Caco-2 (cell line): ENCODE results near the gene TELO2. TPM values are rescaled to one million over a fixed set of nuclear protein-coding genes. Genes with fewer than 3 reads are reported as not detected.
A peak's percentile ranks its signal among the peaks of the same experiment; 100 is the strongest.

Experiments
- BruUV-seq: library from RNA; stranded (reverse); fragments of 400-500 nt; replicated peaks from 2 replicates; lab custom pipeline; 2021; lab: Mats Ljungman, UMichigan
- CTCF ChIA-PET: fragments of 300-600 bp; sonication (Branson Sonifier 250); formaldehyde crosslinking; loops from one replicate; lab custom pipeline; 2022; ENCODE audit warnings: antibody characterized with exemption; lab: Charles Lee
- POLR2A ChIA-PET: fragments of 300-600 bp; sonication (Branson Sonifier 250); formaldehyde crosslinking; loops from one replicate; lab custom pipeline; 2022; ENCODE audit warnings: antibody characterized with exemption; lab: Charles Lee
- DNase-seq, 2 experiments: peaks; one replicate each; pipeline versions ENCODE4 v3.0.0 to v3.0.0-alpha.2; 2020 to 2022
- H3K27me3 ChIP-seq: replicated peaks from 2 replicates; pipeline ENCODE4 v1.6.0; 2011; ENCODE audit warnings: low read length; ENCODE audit not compliant: control insufficient read depth, insufficient read depth
- H3K36me3 ChIP-seq: 2 replicates; pipeline ENCODE4 v1.5.1; 2011; ENCODE audit warnings: low read length; ENCODE audit not compliant: control insufficient read depth, insufficient read depth
- H3K4me1 ChIP-seq: fragments of 250-450 bp; sonication (Bioruptor Pico); 2 replicates; pipeline ENCODE4 v1.5.1; 2020; ENCODE audit warnings: mild to moderate bottlenecking
- H3K4me3 ChIP-seq: 2 replicates; pipeline ENCODE4 v1.5.1; 2011; ENCODE audit warnings: low read depth, mild to moderate bottlenecking, control low read depth, low read length
- H3K9me3 ChIP-seq: fragments of 250-450 bp; sonication (Bioruptor Pico); 2 replicates; pipeline ENCODE4 v1.5.1; 2020; ENCODE audit warnings: mild to moderate bottlenecking, moderate library complexity
- H3K27ac Mint-ChIP-seq: one replicate; pipeline ENCODE4 v1.8.0; 2022; ENCODE audit warnings: mixed read lengths; ENCODE audit not compliant: unreplicated experiment
- H3K27me3 Mint-ChIP-seq: one replicate; pipeline ENCODE4 v1.8.0; 2022; ENCODE audit warnings: mixed read lengths; ENCODE audit not compliant: insufficient read depth, unreplicated experiment
- H3K36me3 Mint-ChIP-seq: one replicate; pipeline ENCODE4 v1.8.0; 2022; ENCODE audit warnings: mild to moderate bottlenecking, mixed read lengths; ENCODE audit not compliant: insufficient read depth, unreplicated experiment
- H3K4me1 Mint-ChIP-seq: one replicate; pipeline ENCODE4 v1.8.0; 2022; ENCODE audit warnings: low read depth, mixed read lengths; ENCODE audit not compliant: unreplicated experiment
- H3K4me3 Mint-ChIP-seq: one replicate; pipeline ENCODE4 v1.8.0; 2022; ENCODE audit warnings: mild to moderate bottlenecking, moderate library complexity, mixed read lengths; ENCODE audit not compliant: unreplicated experiment
- H3K9me3 Mint-ChIP-seq: one replicate; pipeline ENCODE4 v1.8.0; 2022; ENCODE audit warnings: mixed read lengths; ENCODE audit not compliant: unreplicated experiment
- intact Hi-C: fragments of 100-400 bp; cut with micrococcal nuclease; formaldehyde crosslinking; loops from one replicate; pipeline ENCODE4 v1.10.0; 2022; ENCODE audit not compliant: unreplicated experiment
- total RNA-seq: library from RNA; stranded (reverse); gene quantifications from 2 replicates; pipeline ENCODE4 v1.2.3, GENCODE V29; 2022
- TF ChIP-seq, protein P1 (sequence below), 2 experiments: fragments of 200-600 bp in 1 of 2; IDR thresholded peaks; 1 replicate in 1 of 2; 2 replicates in 1 of 2; pipeline versions ENCODE4 v1.5.1 to v1.8.0; 2011 to 2022; ENCODE audit warnings: antibody characterized with exemption in 1 of 2, control low read depth in 1 of 2, inconsistent platforms in 1 of 2, low read depth in 1 of 2, low read length in 1 of 2, mild to moderate bottlenecking in 1 of 2, moderate library complexity in 1 of 2; ENCODE audit not compliant: insufficient read depth in 1 of 2, severe bottlenecking in 1 of 2, unreplicated experiment in 1 of 2

TELO2 gene
- total RNA-seq, 1 experiment from 2014 or later = 55.7 TPM

DNA sequence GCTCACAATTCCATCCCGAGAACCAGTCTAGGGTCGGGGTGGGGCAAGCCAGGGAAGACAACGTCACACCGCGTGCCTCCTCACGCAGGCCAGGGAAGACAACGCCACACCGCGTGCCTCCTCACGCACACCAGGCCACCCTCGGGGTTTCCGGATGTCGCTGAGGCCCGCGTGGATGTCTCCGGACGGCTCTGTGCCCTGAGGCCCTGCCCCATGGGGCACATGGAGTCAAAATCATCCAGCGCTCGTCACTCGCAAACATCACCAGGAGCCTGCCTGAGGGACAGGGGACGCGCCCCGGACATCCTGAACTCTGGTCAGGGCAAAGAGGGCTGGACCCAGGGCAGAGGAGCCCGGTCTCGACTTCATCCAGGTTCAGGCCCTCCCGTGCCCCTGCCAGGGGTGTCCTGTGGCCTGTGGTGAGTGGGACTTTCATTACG, 44.0 kb downstream of the TELO2 start:
- Mint-ChIP-seq H3K27ac (no peak overlapping the region), H3K4me3 (no peak overlapping the region), H3K27me3 (no peaks in the 10 kb centered on the region), H3K36me3 (no peaks in the 10 kb centered on the region), H3K9me3 (no peaks in the 10 kb centered on the region), H3K4me1 (no peaks in the 10 kb centered on the region)
- Histone ChIP-seq H3K4me1 (no peaks in the 10 kb centered on the region), H3K9me3 (no peaks in the 10 kb centered on the region), H3K4me3 (no peak overlapping the region), H3K36me3 (no peaks in the 10 kb centered on the region), H3K27me3 (no peaks in the 10 kb centered on the region)
- ChIA-PET POLR2A (no interaction called here), CTCF (no interaction called here)
- TF ChIP-seq, protein P1, sequence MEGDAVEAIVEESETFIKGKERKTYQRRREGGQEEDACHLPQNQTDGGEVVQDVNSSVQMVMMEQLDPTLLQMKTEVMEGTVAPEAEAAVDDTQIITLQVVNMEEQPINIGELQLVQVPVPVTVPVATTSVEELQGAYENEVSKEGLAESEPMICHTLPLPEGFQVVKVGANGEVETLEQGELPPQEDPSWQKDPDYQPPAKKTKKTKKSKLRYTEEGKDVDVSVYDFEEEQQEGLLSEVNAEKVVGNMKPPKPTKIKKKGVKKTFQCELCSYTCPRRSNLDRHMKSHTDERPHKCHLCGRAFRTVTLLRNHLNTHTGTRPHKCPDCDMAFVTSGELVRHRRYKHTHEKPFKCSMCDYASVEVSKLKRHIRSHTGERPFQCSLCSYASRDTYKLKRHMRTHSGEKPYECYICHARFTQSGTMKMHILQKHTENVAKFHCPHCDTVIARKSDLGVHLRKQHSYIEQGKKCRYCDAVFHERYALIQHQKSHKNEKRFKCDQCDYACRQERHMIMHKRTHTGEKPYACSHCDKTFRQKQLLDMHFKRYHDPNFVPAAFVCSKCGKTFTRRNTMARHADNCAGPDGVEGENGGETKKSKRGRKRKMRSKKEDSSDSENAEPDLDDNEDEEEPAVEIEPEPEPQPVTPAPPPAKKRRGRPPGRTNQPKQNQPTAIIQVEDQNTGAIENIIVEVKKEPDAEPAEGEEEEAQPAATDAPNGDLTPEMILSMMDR (IDR thresholded peaks at IDR 0.05; ENCODE audit: insufficient read depth in 1 of 2, low read depth in 1 of 2, low read length in 1 of 2, severe bottlenecking in 1 of 2, unreplicated experiment in 1 of 2) = no peak
- DNase-seq = no peak
- no TSS peak for BruUV-seq
- intact Hi-C loops = no loop called here

DNA sequence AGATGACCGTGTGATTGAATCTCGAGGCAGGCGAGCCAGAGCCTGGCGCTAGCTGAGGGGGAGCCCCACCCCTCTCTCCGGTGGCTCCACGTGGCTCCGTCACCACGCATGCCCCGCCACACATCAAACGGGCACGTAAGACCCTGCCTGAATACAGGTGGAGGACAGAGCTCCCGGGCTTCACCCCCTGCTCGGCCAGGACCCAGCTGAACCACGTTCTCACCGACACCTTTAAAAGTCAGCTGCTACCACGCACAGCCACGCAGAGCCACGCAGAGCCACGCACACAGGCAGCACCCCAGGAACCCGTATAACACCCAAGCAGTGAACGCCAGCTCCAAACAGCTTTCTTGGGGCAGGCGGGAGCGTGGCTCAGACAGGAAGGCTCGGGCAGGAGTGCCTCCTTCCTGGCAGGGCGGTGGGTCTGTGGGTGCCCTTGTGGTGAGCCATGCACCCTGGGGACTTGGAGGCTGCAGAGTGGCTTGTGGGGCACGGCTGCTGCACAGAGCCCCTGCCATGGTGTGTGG, 44.7 kb downstream of the TELO2 start:
- Mint-ChIP-seq H3K36me3 (no peaks in the 10 kb centered on the region), H3K4me1 (no peaks in the 10 kb centered on the region), H3K27ac (no peak overlapping the region), H3K4me3 (no peak overlapping the region), H3K9me3 (no peaks in the 10 kb centered on the region), H3K27me3 (no peaks in the 10 kb centered on the region)
- POLR2A ChIA-PET = no interaction called here
- no peak for DNase-seq
- H3K9me3 ChIP-seq = no peaks in the 10 kb centered on the region
- no peaks in the 10 kb centered on the region for H3K4me1 ChIP-seq
- CTCF ChIA-PET = no interaction called here
- no TSS peak for BruUV-seq
- H3K36me3 ChIP-seq = no peaks in the 10 kb centered on the region
- intact Hi-C loops = no loop called here
- TF ChIP-seq, protein P1 (IDR thresholded peaks at IDR 0.05; ENCODE audit: insufficient read depth in 1 of 2, low read depth in 1 of 2, low read length in 1 of 2, severe bottlenecking in 1 of 2, unreplicated experiment in 1 of 2) = no peak
- no peak overlapping the region for H3K4me3 ChIP-seq
- H3K27me3 ChIP-seq = no peaks in the 10 kb centered on the region

DNA sequence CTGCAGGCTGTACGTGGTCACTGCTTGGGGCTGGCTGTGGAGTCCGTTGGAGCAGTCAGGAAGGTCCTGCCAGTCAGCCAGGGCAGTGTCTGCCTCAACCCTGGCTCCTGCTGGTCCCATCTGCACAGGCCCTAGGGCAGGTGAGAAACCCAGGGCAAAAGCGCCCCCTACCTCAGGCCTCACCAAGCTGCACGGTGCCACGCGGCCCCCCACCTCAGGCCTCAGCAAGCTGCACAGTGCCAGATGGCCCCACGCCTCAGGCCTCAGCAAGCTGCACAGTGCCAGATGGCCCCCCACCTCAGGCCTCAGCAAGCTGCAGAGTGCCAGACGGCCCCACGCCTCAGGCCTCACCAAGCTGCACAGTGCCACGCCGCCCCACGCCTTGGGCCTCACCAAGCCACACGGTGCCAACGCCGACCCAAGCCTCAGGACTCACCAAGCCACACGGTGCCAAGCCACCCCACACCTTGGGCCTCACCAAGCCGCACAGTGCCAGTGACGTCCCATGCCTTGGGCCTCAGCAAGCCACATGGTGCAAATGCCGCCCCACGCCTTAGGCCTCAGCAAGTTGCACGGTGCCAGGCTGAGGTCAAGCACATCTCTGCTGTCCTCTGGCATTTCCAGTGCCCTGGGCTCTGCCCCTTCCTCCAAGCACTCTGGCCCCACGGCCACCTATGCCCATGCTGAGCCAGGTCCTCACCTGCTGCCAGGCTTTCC, 45.8 kb downstream of the TELO2 start:
- Mint-ChIP-seq H3K27me3 (no peaks in the 10 kb centered on the region), H3K27ac (no peak overlapping the region), H3K36me3 (no peaks in the 10 kb centered on the region), H3K4me3 (no peak overlapping the region), H3K4me1 (no peaks in the 10 kb centered on the region), H3K9me3 (no peaks in the 10 kb centered on the region)
- POLR2A ChIA-PET = no interaction called here
- BruUV-seq = no TSS peak
- Histone ChIP-seq H3K4me3 (no peak overlapping the region), H3K9me3 (no peaks in the 10 kb centered on the region), H3K27me3 (no peaks in the 10 kb centered on the region), H3K4me1 (no peaks in the 10 kb centered on the region), H3K36me3 (no peaks in the 10 kb centered on the region)
- intact Hi-C loops = no loop called here
- peak in 1 of 2 experiments; percentile 22 for DNase-seq
- TF ChIP-seq, protein P1 (IDR thresholded peaks at IDR 0.05; ENCODE audit: insufficient read depth in 1 of 2, low read depth in 1 of 2, low read length in 1 of 2, severe bottlenecking in 1 of 2, unreplicated experiment in 1 of 2) = peak in 1 of 2 experiments; percentile 6
- CTCF ChIA-PET = no interaction called here
